ENCODE measurements around the gene GARIN5A.

DNA sequence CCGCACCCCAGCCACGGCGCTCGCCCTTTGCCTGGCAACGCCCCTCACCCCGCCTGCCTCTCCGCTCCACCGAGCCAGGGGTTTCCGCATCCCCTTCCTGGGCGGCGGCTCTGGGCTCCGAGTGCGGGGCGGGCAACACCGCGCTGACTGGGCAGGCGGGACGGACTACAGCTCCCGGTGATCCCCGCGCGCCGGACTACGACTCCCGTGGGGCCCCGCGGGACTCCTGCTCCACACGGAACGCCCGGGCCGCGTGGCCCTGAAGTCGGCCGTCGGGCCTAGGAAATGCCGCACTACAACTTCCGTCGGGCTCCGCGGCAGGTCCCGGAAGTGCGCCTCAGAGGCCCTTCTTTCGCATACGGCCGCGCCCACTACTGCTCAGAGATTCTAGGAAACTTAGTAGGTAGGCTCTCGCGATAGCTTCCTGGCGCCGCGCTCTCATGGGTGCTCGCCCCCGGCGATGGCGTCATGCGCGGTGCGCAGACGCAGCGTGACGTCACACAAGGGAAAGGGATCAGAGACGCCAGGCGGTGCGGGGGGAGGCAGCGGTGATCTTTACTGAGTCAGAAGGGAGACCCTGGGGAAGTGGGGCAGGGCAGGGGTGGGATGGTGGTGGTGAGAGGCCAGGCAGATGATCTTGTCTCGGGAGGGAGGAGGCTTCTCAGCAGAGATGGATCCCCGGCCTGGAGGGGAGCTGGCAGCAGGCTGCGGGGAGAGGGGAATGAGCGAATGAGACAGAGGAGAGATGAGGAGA lies 34.6 kb upstream of the GARIN5A start, which contains the start of gene JOSD2:
- TF ChIP-seq POLR2A (IDR thresholded peaks at IDR 0.05) (peak in 3 of 4 donors; percentile 8 to 64 (median 42)), CTCF (IDR thresholded peaks at IDR 0.05) (peak in 2 of 6 experiments; percentile 12 to 39)
